Measurements from ENCODE around the gene DENND1A. TPM values are rescaled to one million over a fixed set of nuclear protein-coding genes. Genes with fewer than 3 reads are reported as not detected.

The DENND1A gene
- total RNA-seq, 1 experiment from 2014 or later: 23.5 TPM

GRCh38 chr9:123960965-123961364 lies 31.0 kb upstream of the DENND1A start:
- ChIA-PET CTCF (interaction anchor here (0.6 to 2.3 kb wide), 12 partner anchors 9 to 411 kb away, joined by 3 to 29 read pairs (median 3); no protein-coding TSS in a partner anchor), POLR2A (interaction anchor here (1.6 kb wide), 1 partner anchor 149 kb away, joined by 4 read pairs; no protein-coding TSS in a partner anchor)
- TF ChIP-seq ELF4 (CRISPR knock-in tag; IDR thresholded peaks at IDR 0.05; ENCODE audit: low read depth): no peak
- no peak for TF ChIP-seq ZNF425 (CRISPR knock-in tag; conservative IDR thresholded peaks at IDR 0.05)
- TF ChIP-seq IRF1 (CRISPR knock-in tag; IDR thresholded peaks at IDR 0.05): no peak
- TF ChIP-seq NR2C2 (CRISPR knock-in tag; IDR thresholded peaks at IDR 0.05): no peak
- TF ChIP-seq JAZF1 (CRISPR knock-in tag; IDR thresholded peaks at IDR 0.05): no peak
- TF ChIP-seq, protein P1, sequence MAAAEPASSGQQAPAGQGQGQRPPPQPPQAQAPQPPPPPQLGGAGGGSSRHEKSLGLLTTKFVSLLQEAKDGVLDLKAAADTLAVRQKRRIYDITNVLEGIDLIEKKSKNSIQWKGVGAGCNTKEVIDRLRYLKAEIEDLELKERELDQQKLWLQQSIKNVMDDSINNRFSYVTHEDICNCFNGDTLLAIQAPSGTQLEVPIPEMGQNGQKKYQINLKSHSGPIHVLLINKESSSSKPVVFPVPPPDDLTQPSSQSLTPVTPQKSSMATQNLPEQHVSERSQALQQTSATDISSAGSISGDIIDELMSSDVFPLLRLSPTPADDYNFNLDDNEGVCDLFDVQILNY (CRISPR knock-in tag; IDR thresholded peaks at IDR 0.05): no peak
- no peak for TF ChIP-seq EMX1 (CRISPR knock-in tag; IDR thresholded peaks at IDR 0.05)
- no peak for TF ChIP-seq RORB (CRISPR knock-in tag; IDR thresholded peaks at IDR 0.05)
- ATAC-seq: peak; percentile 57
- Mint-ChIP-seq H3K36me3 (no peaks in the 10 kb centered on the region), H3K9me3 (no peaks in the 10 kb centered on the region), H3K4me3 (no peak overlapping the region), H3K27ac (no peak overlapping the region), H3K4me1 (peaks cover 12% of the 10 kb centered on the region), H3K27me3 (ENCODE audit: low read depth) (peaks cover 13% of the 10 kb centered on the region)
- no peak for DNase-seq (ENCODE audit: low spot score)

DNA sequence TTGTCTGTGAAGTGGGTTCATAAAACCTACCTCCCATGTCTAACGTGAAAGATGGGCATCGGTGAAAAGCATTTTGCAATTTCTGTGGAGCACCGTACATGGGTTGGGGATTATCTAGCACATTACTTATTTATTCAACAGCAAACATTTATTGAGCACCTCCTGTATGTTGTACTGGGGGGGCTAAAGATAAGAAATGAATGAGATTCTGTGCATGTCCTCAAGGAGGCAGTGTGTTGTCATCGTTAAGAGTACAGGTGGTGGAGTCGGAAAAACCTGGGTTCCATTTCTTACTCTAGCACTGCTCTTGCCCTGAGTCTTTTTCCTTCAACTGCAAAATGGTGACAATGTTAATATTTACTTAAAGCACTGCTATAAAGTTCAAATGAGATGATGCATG lies 30.4 kb upstream of the DENND1A start:
- TF ChIP-seq CTCF (IDR thresholded peaks at IDR 0.05) (peak; percentile 38; the same call in 1 of the 2 replicates), ZNF416 (CRISPR knock-in tag; IDR thresholded peaks at IDR 0.05) (no peak), GRHL2 (CRISPR knock-in tag; IDR thresholded peaks at IDR 0.05; ENCODE audit: insufficient replicate concordance, severe bottlenecking) (no peak), HMGXB4 (CRISPR knock-in tag; IDR thresholded peaks at IDR 0.05) (no peak), SMAD4 (CRISPR knock-in tag; IDR thresholded peaks at IDR 0.05) (no peak)
- TF ChIP-seq, protein P2, sequence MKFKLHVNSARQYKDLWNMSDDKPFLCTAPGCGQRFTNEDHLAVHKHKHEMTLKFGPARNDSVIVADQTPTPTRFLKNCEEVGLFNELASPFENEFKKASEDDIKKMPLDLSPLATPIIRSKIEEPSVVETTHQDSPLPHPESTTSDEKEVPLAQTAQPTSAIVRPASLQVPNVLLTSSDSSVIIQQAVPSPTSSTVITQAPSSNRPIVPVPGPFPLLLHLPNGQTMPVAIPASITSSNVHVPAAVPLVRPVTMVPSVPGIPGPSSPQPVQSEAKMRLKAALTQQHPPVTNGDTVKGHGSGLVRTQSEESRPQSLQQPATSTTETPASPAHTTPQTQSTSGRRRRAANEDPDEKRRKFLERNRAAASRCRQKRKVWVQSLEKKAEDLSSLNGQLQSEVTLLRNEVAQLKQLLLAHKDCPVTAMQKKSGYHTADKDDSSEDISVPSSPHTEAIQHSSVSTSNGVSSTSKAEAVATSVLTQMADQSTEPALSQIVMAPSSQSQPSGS (CRISPR knock-in tag; IDR thresholded peaks at IDR 0.05; ENCODE audit: borderline replicate concordance, low read depth): no peak

More for the DNA sequence above, 30.4 kb upstream of the DENND1A start:
- Mint-ChIP-seq H3K36me3 (no peaks in the 10 kb centered on the region), H3K4me3 (no peak overlapping the region), H3K27ac (no peak overlapping the region), H3K4me1 (peaks cover 9% of the 10 kb centered on the region), H3K27me3 (ENCODE audit: low read depth) (peaks cover 10% of the 10 kb centered on the region), H3K9me3 (no peaks in the 10 kb centered on the region)
- ChIA-PET POLR2A (interaction anchor here (1.6 kb wide), 1 partner anchor 150 kb away, joined by 4 read pairs; no protein-coding TSS in a partner anchor), CTCF (interaction anchor here (0.6 to 2.3 kb wide), 7 partner anchors 13 to 166 kb away, joined by 3 to 29 read pairs (median 4); no protein-coding TSS in a partner anchor)
- DNase-seq (ENCODE audit: low spot score) (no peak), ATAC-seq (peak; percentile 44; the same call in 1 of the 2 replicates)
